IPS-NIHi11 (cell line): ENCODE results near the gene LUC7L.
"Not testable (repeated sequence)": the region's sequence is repeated elsewhere in the genome, so short reads cannot be mapped to it uniquely, and the experiment has no call there.

Experiments
- DNase-seq: peaks from one replicate; pipeline ENCODE4 v3.0.0; 2012; ENCODE audit warnings: mixed read lengths, low spot score

Gene LUC7L

DNA sequence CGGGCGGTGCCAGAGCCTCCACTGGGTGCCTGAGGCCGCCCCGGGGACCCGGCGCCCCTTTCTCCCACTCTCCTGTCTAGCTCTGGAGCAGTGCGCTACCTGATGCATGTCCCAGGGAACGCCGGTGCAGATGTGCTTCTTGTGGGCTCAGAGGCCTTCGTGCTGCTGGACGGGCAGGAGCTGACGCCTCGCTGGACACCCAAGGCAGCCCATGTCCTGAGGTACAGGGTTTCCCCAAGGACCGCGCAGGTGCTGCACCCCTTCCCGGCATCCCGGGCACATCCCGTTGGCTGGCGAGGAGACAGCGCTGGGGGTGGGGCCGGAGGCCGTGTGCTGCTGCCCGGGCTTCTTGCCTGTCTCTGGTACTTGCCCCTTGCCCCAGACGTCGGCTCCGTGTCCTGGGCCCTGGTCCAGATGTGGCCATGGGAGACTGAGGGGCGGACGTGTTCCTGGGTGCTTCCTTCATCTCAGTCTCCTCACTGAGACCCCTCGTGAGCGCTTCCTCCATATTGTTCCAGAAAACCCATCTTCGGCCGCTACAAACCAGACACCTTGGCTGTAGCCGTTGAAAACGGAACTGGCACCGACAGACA lies 34.0 kb upstream of the LUC7L start:
- DNase-seq, result no peak

- no peak for DNase-seq
Observed at GRCh38 chr16:262121-262745, 33.0 kb upstream of the LUC7L start.

- DNase-seq, result no peak
Observed at GRCh38 chr16:261031-261691, 31.9 kb upstream of the LUC7L start.

- DNase-seq, result no peak
Observed at GRCh38 chr16:260326-260725, 31.1 kb upstream of the LUC7L start.

DNA sequence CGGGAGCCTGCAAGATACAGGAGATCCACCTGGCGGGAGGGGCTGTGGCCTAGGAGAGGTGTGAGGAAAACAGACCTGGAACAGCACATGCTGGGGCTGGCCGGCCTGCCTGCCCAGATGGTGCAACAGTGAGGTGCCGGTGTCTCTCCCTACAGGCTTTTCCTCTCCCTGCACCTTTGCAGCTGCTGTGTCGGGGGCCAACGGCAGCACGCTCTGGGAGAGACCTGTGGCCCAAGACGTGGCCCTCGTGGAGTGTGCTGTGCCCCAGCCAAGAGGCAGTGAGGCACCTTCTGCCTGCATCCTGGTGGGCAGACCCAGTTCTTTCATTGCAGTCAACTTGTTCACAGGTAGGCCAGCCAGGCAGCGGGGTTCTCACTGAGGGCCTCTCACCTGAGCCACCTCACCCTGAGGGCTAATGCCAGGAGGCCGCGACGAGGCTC lies 30.6 kb upstream of the LUC7L start:
- no peak for DNase-seq

GRCh38 chr16:259226-259625 lies 30.0 kb upstream of the LUC7L start:
- DNase-seq, result no peak

- DNase-seq, result not testable (repeated sequence)
Observed at GRCh38 chr16:258091-258490, 28.8 kb upstream of the LUC7L start.

DNA sequence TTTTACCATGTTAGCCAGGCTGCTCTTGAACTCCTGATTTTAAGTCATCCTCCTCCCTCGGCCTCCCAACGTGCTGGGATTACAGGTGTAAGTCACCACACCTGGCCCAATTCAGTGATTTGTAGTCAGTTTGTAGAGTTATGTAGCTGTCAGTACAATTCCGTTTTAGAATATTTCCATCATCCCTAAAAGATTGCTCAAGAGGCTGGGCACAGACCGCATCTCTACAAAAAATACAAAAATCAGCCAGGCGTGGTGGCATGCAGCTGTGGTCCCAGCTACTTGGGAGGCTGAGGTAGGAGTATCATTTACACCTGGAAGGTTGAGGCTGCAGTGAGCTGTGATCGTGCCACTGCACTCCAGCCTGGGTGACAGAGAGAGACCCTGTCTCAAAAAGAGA lies 25.9 kb upstream of the LUC7L start:
- no peak for DNase-seq

GRCh38 chr16:254461-254860 lies 25.2 kb upstream of the LUC7L start:
- DNase-seq, result no peak

- peak; percentile 4 for DNase-seq
Observed at GRCh38 chr16:253833-254232, 24.6 kb upstream of the LUC7L start.

DNA sequence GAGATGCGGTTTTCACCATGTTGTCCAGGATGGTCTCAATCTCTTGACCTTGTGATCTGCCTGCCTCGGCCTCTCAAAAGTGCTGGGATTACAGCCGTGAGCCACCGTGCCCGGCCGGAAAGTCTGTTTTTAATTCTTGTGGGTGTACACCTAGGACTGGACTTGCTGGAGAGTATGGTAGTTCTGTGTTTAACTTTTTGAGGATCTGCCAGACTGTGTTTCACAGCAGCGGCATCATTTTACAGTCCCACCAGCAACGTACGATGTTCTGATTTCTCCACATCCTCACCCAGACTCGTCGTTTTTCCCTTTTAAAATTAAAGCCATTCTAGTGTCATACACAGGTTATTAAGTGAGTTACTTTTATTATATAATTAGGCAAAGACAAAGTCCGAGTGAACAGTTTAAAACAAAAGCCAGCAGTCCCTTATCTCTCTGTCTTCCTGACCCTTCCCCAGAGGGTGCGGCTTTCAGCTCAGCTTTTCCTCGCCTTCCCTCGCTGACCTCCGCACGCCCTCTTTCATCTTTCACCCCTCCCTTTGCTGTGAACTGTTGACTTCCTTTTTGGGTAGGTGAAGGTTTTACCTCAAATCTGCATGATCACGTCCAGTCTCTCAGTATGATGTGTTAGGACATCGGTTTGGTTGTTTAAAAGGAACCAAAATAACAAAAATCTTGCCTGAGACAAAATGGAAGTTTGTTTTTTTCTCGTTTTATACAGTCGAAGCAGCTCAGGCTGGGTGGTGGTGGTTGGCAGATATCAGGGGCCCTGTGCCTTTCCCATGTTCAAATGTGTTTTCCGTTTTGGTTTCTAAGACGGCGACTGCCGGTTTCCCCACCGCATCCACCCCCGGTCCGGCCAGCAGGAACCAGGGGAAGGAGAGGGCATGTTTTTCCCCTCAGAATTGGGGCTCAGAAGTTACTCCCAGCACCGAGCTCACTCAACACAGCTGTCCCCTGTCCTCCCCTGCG lies 23.4 kb upstream of the LUC7L start:
- no peak for DNase-seq

GRCh38 chr16:249431-249830 lies 20.2 kb upstream of the LUC7L start:
- DNase-seq, result no peak

- DNase-seq, result no peak
Observed at GRCh38 chr16:247027-247426, 17.8 kb upstream of the LUC7L start.

GRCh38 chr16:245105-245504 lies 15.9 kb upstream of the LUC7L start:
- DNase-seq, result no peak

- DNase-seq, result no peak
Observed at GRCh38 chr16:243348-243747, 14.1 kb upstream of the LUC7L start.

GRCh38 chr16:242281-242680 lies 13.0 kb upstream of the LUC7L start:
- DNase-seq, result no peak

DNA sequence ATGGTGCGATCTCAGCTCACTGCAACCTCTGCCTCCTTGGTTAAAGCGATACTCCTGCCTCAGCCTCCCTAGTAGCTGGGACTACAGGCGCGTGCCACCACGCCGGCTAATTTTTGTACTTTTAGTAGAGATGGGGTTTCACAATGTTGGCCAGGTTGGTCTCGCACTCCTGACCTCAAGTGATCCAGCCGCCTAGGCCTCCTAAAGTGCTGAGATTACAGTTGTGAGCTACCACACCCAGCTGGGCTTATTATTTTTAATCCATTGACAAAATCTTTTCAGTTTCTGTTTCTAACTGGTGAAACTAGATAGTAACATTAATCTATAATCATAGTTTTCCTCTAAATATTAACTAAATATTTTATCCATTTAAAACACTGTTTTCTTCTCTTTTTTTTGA lies 11.3 kb upstream of the LUC7L start:
- DNase-seq, result no peak

GRCh38 chr16:239948-240277 lies 10.7 kb upstream of the LUC7L start:
- no peak for DNase-seq

DNA sequence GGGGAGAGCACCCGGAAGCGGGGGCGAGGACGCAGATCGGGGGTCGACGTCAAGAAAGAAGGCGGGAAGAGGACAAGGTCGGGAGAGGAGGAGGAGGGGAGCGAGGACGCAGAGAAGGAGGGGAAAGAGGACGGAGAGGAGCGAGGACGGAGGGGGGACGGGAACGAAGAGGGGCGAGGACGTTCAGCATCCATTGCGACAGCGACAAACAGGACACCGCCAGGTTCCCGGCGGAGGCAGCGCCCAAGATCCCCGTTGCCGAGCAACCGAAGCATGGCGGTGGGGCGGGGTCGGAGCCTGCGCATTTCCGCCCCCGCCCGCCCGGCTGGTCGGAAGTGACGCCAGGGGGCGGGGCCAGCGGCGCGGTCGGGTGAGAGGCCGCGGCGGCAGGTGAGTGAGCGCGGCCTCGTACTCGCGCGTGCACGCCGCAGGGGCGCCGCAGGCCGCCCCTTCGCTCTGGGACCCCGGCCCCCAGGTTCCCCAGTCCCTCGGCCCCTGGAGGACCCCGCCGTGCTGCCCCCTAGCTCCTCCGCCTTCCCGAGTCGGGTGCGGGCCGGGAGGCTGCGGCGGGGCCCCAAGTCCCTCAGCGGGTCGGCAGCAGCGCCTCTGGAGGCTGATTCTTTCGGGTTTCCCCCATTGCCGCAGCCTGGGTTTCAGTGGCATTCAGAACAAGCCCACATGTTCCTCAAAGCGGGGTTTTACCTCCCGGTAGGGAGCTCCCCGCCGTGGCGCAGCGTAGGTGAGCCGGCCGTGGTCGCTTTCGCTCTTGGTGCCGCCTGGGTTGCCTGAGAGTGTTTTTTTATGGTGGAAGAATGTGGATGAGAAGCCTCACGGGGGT lies 5.4 kb upstream of the LUC7L start, which contains the start of gene FAM234A:
FAM234A (plus strand) TSS at position 354 of the 838 bp plus-strand sequence. CDS start 19,593 bp downstream, outside the sequence.
- peak; percentile 96 for DNase-seq

DNA sequence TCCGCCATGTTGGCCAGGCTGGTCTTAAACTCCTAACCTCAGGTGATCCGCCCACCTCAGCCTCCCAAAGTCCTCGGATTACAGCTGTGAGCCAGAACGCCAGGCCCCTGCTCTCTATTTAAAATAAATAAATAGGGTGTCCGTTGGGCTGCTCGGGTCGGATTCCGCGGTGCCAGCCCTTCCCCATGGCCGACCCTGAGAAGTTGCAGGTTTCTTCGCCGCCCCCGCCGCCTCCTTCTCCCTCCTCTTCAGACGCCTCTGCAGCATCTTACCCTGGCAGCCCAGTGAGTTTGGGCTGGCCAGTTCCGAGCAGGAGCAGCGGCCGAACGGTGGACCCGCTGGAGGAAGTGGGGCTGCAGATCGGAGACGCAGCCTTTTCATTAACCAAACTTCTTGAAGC lies 1.7 kb upstream of the LUC7L start:
- no peak for DNase-seq

DNA sequence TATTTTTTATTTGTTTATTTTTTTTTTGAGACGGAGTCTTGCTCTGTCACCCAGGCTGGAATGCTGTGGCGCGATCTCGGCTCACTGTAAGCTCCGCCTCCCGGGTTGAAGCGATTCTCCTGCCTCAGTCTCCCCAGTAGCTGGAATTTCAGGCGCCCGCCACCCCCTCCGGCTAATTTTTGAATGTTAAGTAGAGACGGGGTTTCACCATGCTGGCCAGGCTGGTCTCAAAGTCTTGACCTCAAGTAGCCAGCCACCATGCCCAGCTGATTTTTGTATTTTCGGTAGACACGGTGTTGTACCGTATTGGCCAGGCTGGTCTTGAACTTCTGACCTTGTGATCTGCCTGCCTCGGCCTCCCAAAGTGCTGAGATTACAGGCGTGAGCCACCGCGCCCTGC lies 1.1 kb upstream of the LUC7L start:
- DNase-seq, result not testable (repeated sequence)
